Activated CD8-positive, alpha-beta memory T cell treated with anti-CD3 and anti-CD28 coated beads for 4 hours (primary cell): ENCODE measurements around the gene VCAN.
"Not testable (repeated sequence)": the region's sequence is repeated elsewhere in the genome, so short reads cannot be mapped to it uniquely, and the experiment has no call there.

Experiments used
- DNase-seq, 2 donors: peaks; one replicate each; pipeline ENCODE4 v3.0.0-alpha.2; 2020; ENCODE audit warnings: low read depth in 2 of 2

Gene VCAN

GRCh38 chr5:83471405-83472212, at the start of gene VCAN:
VCAN (plus strand) TSS chr5:83471744; CDS start chr5:83483519, 11,775 bp downstream.
- DNase-seq, result no peak

GRCh38 chr5:83422284-83422683, 49.3 kb upstream of the VCAN start:
- no peak for DNase-seq

GRCh38 chr5:83426855-83427254, 44.7 kb upstream of the VCAN start:
- DNase-seq, result no peak

GRCh38 chr5:83428126-83428525, 43.4 kb upstream of the VCAN start:
- no peak for DNase-seq

- DNase-seq, result no peak
Observed at GRCh38 chr5:83428890-83429289, 42.7 kb upstream of the VCAN start.

GRCh38 chr5:83430130-83431010, 41.2 kb upstream of the VCAN start:
- peak in 1 of 2 donors; percentile 13 for DNase-seq

GRCh38 chr5:83433891-83434290, 37.7 kb upstream of the VCAN start:
- DNase-seq, result no peak

GRCh38 chr5:83434946-83435345, 36.6 kb upstream of the VCAN start:
- DNase-seq, result no peak

GRCh38 chr5:83436276-83436675, 35.3 kb upstream of the VCAN start:
- no peak for DNase-seq

- DNase-seq, result not testable (repeated sequence)
Observed at GRCh38 chr5:83437697-83438096, 33.8 kb upstream of the VCAN start.

- no peak for DNase-seq
Observed at GRCh38 chr5:83440826-83441225, 30.7 kb upstream of the VCAN start.

- DNase-seq, result no peak
Observed at GRCh38 chr5:83441747-83442146, 29.8 kb upstream of the VCAN start.

GRCh38 chr5:83443534-83443933, 28.0 kb upstream of the VCAN start:
- DNase-seq, result no peak

GRCh38 chr5:83444445-83444844, 27.1 kb upstream of the VCAN start:
- no peak for DNase-seq

- no peak for DNase-seq
Observed at GRCh38 chr5:83446253-83446947, 25.1 kb upstream of the VCAN start.

- DNase-seq, result no peak
Observed at GRCh38 chr5:83447533-83447932, 24.0 kb upstream of the VCAN start.

- no peak for DNase-seq
Observed at GRCh38 chr5:83450183-83450966, 21.2 kb upstream of the VCAN start.

- no peak for DNase-seq
Observed at GRCh38 chr5:83450967-83451248, 20.6 kb upstream of the VCAN start.

- DNase-seq, result no peak
Observed at GRCh38 chr5:83451955-83452354, 19.6 kb upstream of the VCAN start.

GRCh38 chr5:83453937-83454336, 17.6 kb upstream of the VCAN start:
- no peak for DNase-seq

GRCh38 chr5:83464261-83464660, 7.3 kb upstream of the VCAN start:
- DNase-seq, result no peak
